ENCODE data around the gene ZNF148.
"Not testable (repeated sequence)": the region's sequence is repeated elsewhere in the genome, so short reads cannot be mapped to it uniquely, and the experiment has no call there.

ZNF148 gene

GRCh38 chr3:125395091-125395490 is 20.0 kb upstream of the ZNF148 start:
- H2BK15ac ChIP-seq (replicated peaks; ENCODE audit: low read depth) = no peak overlapping the region
- H2BK5ac ChIP-seq (ENCODE audit: low read length) = no peak overlapping the region
- no peak overlapping the region for H3K27ac ChIP-seq (ENCODE audit: low read depth, low read length)
- H3K18ac ChIP-seq (ENCODE audit: low read length) = no peak overlapping the region
- H3K23ac ChIP-seq (ENCODE audit: low read length) = no peak overlapping the region
- H3K4ac ChIP-seq (ENCODE audit: low read depth, low read length) = no peak overlapping the region
- H3K4me3 ChIP-seq (ENCODE audit: low read length) = no peak overlapping the region
- H3K4me2 ChIP-seq (ENCODE audit: low read length) = no peak overlapping the region
- no peak overlapping the region for H2AK5ac ChIP-seq (ENCODE audit: low read length)
- H2BK120ac ChIP-seq (ENCODE audit: low read depth, low read length) = no peak overlapping the region
- no peaks in the 10 kb centered on the region for H3K36me3 ChIP-seq (ENCODE audit: control insufficient read depth, insufficient read depth, low read length)
- no peak overlapping the region for H3K56ac ChIP-seq (ENCODE audit: low read length)
- no peak overlapping the region for H3K9ac ChIP-seq (ENCODE audit: low read length)
- no peak overlapping the region for H4K5ac ChIP-seq (ENCODE audit: low read length)
- H4K8ac ChIP-seq (ENCODE audit: low read depth, low read length) = no peak overlapping the region
- no CpG with 5 or more reads among the region's 2 CpGs for WGBS (ENCODE audit: extremely low coverage, insufficient coverage, low lambda C conversion rate)
- DNase-seq = no peak
- H3K4me1 ChIP-seq (ENCODE audit: control insufficient read depth, low read depth, low read length) = no peaks in the 10 kb centered on the region
- no peaks in the 10 kb centered on the region for H3K79me2 ChIP-seq (ENCODE audit: control insufficient read depth, insufficient read depth, low read length)
- no peaks in the 10 kb centered on the region for H3K27me3 ChIP-seq (ENCODE audit: insufficient read depth, low read length, poor library complexity)
- no peaks in the 10 kb centered on the region for H3K79me1 ChIP-seq (ENCODE audit: low read length)

- H3K4me2 ChIP-seq (ENCODE audit: low read length) = no peak overlapping the region
- H3K56ac ChIP-seq (ENCODE audit: low read length) = no peak overlapping the region
- H3K4ac ChIP-seq (ENCODE audit: low read depth, low read length) = no peak overlapping the region
These were observed 19.3 kb upstream of the ZNF148 start for GRCh38 chr3:125394406-125394805.

GRCh38 chr3:125389282-125389681 is 14.2 kb upstream of the ZNF148 start:
- no peak overlapping the region for H4K5ac ChIP-seq (ENCODE audit: low read length)
- H3K4me3 ChIP-seq (ENCODE audit: low read length) = no peak overlapping the region
- no peak for DNase-seq
- H3K9ac ChIP-seq (ENCODE audit: low read length) = no peak overlapping the region
- H2BK5ac ChIP-seq (ENCODE audit: low read length) = no peak overlapping the region
- no peak overlapping the region for H2BK120ac ChIP-seq (ENCODE audit: low read depth, low read length)
- H2AK5ac ChIP-seq (ENCODE audit: low read length) = no peak overlapping the region
- H3K79me1 ChIP-seq (ENCODE audit: low read length) = no peaks in the 10 kb centered on the region
- H3K36me3 ChIP-seq (ENCODE audit: control insufficient read depth, insufficient read depth, low read length) = no peaks in the 10 kb centered on the region
- H3K4me1 ChIP-seq (ENCODE audit: control insufficient read depth, low read depth, low read length) = no peaks in the 10 kb centered on the region
- H4K8ac ChIP-seq (ENCODE audit: low read depth, low read length) = no peak overlapping the region
- no peak overlapping the region for H2BK15ac ChIP-seq (replicated peaks; ENCODE audit: low read depth)
- no peak overlapping the region for H3K4ac ChIP-seq (ENCODE audit: low read depth, low read length)
- no peak overlapping the region for H3K18ac ChIP-seq (ENCODE audit: low read length)
- WGBS (ENCODE audit: extremely low coverage, insufficient coverage, low lambda C conversion rate) = no CpG with 5 or more reads among the region's 7 CpGs
- H3K4me2 ChIP-seq (ENCODE audit: low read length) = no peak overlapping the region
- H3K23ac ChIP-seq (ENCODE audit: low read length) = no peak overlapping the region
- no peaks in the 10 kb centered on the region for H3K27me3 ChIP-seq (ENCODE audit: insufficient read depth, low read length, poor library complexity)
- no peak overlapping the region for H3K56ac ChIP-seq (ENCODE audit: low read length)
- no peaks in the 10 kb centered on the region for H3K79me2 ChIP-seq (ENCODE audit: control insufficient read depth, insufficient read depth, low read length)
- H3K27ac ChIP-seq (ENCODE audit: low read depth, low read length) = no peak overlapping the region

More at GRCh38 chr3:125394406-125394805, 19.3 kb upstream of the ZNF148 start:
- no peak overlapping the region for H3K18ac ChIP-seq (ENCODE audit: low read length)
- H3K36me3 ChIP-seq (ENCODE audit: control insufficient read depth, insufficient read depth, low read length) = no peaks in the 10 kb centered on the region
- no peaks in the 10 kb centered on the region for H3K79me1 ChIP-seq (ENCODE audit: low read length)
- H3K79me2 ChIP-seq (ENCODE audit: control insufficient read depth, insufficient read depth, low read length) = no peaks in the 10 kb centered on the region
- H3K4me3 ChIP-seq (ENCODE audit: low read length) = no peak overlapping the region
- H3K27me3 ChIP-seq (ENCODE audit: insufficient read depth, low read length, poor library complexity) = no peaks in the 10 kb centered on the region
- no peak overlapping the region for H2BK120ac ChIP-seq (ENCODE audit: low read depth, low read length)
- H3K23ac ChIP-seq (ENCODE audit: low read length) = no peak overlapping the region
- H3K4me1 ChIP-seq (ENCODE audit: control insufficient read depth, low read depth, low read length) = no peaks in the 10 kb centered on the region
- no peak overlapping the region for H2BK5ac ChIP-seq (ENCODE audit: low read length)
- WGBS (ENCODE audit: extremely low coverage, insufficient coverage, low lambda C conversion rate) = no CpG with 5 or more reads among the region's 3 CpGs
- DNase-seq = no peak
- no peak overlapping the region for H3K9ac ChIP-seq (ENCODE audit: low read length)
- no peak overlapping the region for H4K8ac ChIP-seq (ENCODE audit: low read depth, low read length)
- no peak overlapping the region for H2BK15ac ChIP-seq (replicated peaks; ENCODE audit: low read depth)
- H3K27ac ChIP-seq (ENCODE audit: low read depth, low read length) = no peak overlapping the region
- H4K5ac ChIP-seq (ENCODE audit: low read length) = no peak overlapping the region
- no peak overlapping the region for H2AK5ac ChIP-seq (ENCODE audit: low read length)

- H2BK120ac ChIP-seq (ENCODE audit: low read depth, low read length); H3K23ac ChIP-seq (ENCODE audit: low read length); H3K9ac ChIP-seq (ENCODE audit: low read length); H2BK5ac ChIP-seq (ENCODE audit: low read length); H3K79me2 ChIP-seq (ENCODE audit: control insufficient read depth, insufficient read depth, low read length); H3K4me2 ChIP-seq (ENCODE audit: low read length); H2BK15ac ChIP-seq (replicated peaks; ENCODE audit: low read depth); H4K8ac ChIP-seq (ENCODE audit: low read depth, low read length); H2AK5ac ChIP-seq (ENCODE audit: low read length); H3K18ac ChIP-seq (ENCODE audit: low read length); H3K56ac ChIP-seq (ENCODE audit: low read length); DNase-seq; H3K27me3 ChIP-seq (ENCODE audit: insufficient read depth, low read length, poor library complexity); H3K36me3 ChIP-seq (ENCODE audit: control insufficient read depth, insufficient read depth, low read length); H3K27ac ChIP-seq (ENCODE audit: low read depth, low read length); H3K79me1 ChIP-seq (ENCODE audit: low read length); H3K4me1 ChIP-seq (ENCODE audit: control insufficient read depth, low read depth, low read length); H3K4me3 ChIP-seq (ENCODE audit: low read length); H3K4ac ChIP-seq (ENCODE audit: low read depth, low read length); H4K5ac ChIP-seq (ENCODE audit: low read length): not testable (repeated sequence)
- WGBS (ENCODE audit: extremely low coverage, insufficient coverage, low lambda C conversion rate) = no CpG with 5 or more reads among the region's 5 CpGs
These were observed 13.2 kb upstream of the ZNF148 start for GRCh38 chr3:125388369-125388768.

- Histone ChIP-seq H3K79me1 (ENCODE audit: low read length) (no peaks in the 10 kb centered on the region), H3K36me3 (ENCODE audit: control insufficient read depth, insufficient read depth, low read length) (no peaks in the 10 kb centered on the region), H3K79me2 (ENCODE audit: control insufficient read depth, insufficient read depth, low read length) (no peaks in the 10 kb centered on the region), H3K4ac (ENCODE audit: low read depth, low read length) (no peak overlapping the region), H4K8ac (ENCODE audit: low read depth, low read length) (no peak overlapping the region), H3K27ac (ENCODE audit: low read depth, low read length) (no peak overlapping the region), H3K56ac (ENCODE audit: low read length) (no peak overlapping the region), H3K18ac (ENCODE audit: low read length) (no peak overlapping the region), H2BK15ac (replicated peaks; ENCODE audit: low read depth) (no peak overlapping the region), H2BK5ac (ENCODE audit: low read length) (no peak overlapping the region), H3K23ac (ENCODE audit: low read length) (no peak overlapping the region), H3K9ac (ENCODE audit: low read length) (no peak overlapping the region), H3K4me2 (ENCODE audit: low read length) (no peak overlapping the region), H2BK120ac (ENCODE audit: low read depth, low read length) (no peak overlapping the region), H3K27me3 (ENCODE audit: insufficient read depth, low read length, poor library complexity) (no peaks in the 10 kb centered on the region), H3K4me3 (ENCODE audit: low read length) (no peak overlapping the region), H2AK5ac (ENCODE audit: low read length) (no peak overlapping the region), H3K4me1 (ENCODE audit: control insufficient read depth, low read depth, low read length) (no peaks in the 10 kb centered on the region), H4K5ac (ENCODE audit: low read length) (no peak overlapping the region)
- no CpG with 5 or more reads among the region's 4 CpGs for WGBS (ENCODE audit: extremely low coverage, insufficient coverage, low lambda C conversion rate)
- no peak for DNase-seq
These were observed 11.7 kb upstream of the ZNF148 start for GRCh38 chr3:125386811-125387210.

GRCh38 chr3:125383744-125384143 is 8.6 kb upstream of the ZNF148 start:
- no peaks in the 10 kb centered on the region for H3K79me1 ChIP-seq (ENCODE audit: low read length)
- H3K36me3 ChIP-seq (ENCODE audit: control insufficient read depth, insufficient read depth, low read length) = no peaks in the 10 kb centered on the region
- no peaks in the 10 kb centered on the region for H3K79me2 ChIP-seq (ENCODE audit: control insufficient read depth, insufficient read depth, low read length)
- H4K5ac ChIP-seq (ENCODE audit: low read length) = no peak overlapping the region
- no peak overlapping the region for H3K4ac ChIP-seq (ENCODE audit: low read depth, low read length)
- H2BK120ac ChIP-seq (ENCODE audit: low read depth, low read length) = no peak overlapping the region
- no peaks in the 10 kb centered on the region for H3K4me1 ChIP-seq (ENCODE audit: control insufficient read depth, low read depth, low read length)
- H3K4me2 ChIP-seq (ENCODE audit: low read length) = no peak overlapping the region
- no peak overlapping the region for H2AK5ac ChIP-seq (ENCODE audit: low read length)
- no peak overlapping the region for H3K9ac ChIP-seq (ENCODE audit: low read length)
- H2BK15ac ChIP-seq (replicated peaks; ENCODE audit: low read depth) = no peak overlapping the region
- DNase-seq = no peak
- no peak overlapping the region for H2BK5ac ChIP-seq (ENCODE audit: low read length)
- H3K56ac ChIP-seq (ENCODE audit: low read length) = no peak overlapping the region
- H3K4me3 ChIP-seq (ENCODE audit: low read length) = no peak overlapping the region
- no peaks in the 10 kb centered on the region for H3K27me3 ChIP-seq (ENCODE audit: insufficient read depth, low read length, poor library complexity)
- H3K18ac ChIP-seq (ENCODE audit: low read length) = no peak overlapping the region
- H3K23ac ChIP-seq (ENCODE audit: low read length) = no peak overlapping the region
- H4K8ac ChIP-seq (ENCODE audit: low read depth, low read length) = no peak overlapping the region
- WGBS (ENCODE audit: extremely low coverage, insufficient coverage, low lambda C conversion rate) = no CpG with 5 or more reads among the region's 5 CpGs
- no peak overlapping the region for H3K27ac ChIP-seq (ENCODE audit: low read depth, low read length)

Data from mesendoderm (in vitro differentiated cells).